Stimulated activated naive CD8-positive, alpha-beta T cell treated with anti-CD3 and anti-CD28 coated beads, Interleukin-15, amount 100 ng/mL, for 72 hours (primary cell): ENCODE data around the gene SUN3.
A peak's percentile ranks its signal among the peaks of the same experiment; 100 is the strongest.
"Not testable (repeated sequence)": the region's sequence is repeated elsewhere in the genome, so short reads cannot be mapped to it uniquely, and the experiment has no call there.

Source experiments
- ATAC-seq: fragments of 150-1000 bp; cut with Tn5 transposase; 2 replicates; pipeline ENCODE4 v1.10.0; 2021; ENCODE audit warnings: mild to moderate bottlenecking, moderate library complexity
- DNase-seq, 2 donors: peaks; one replicate each; pipeline ENCODE4 v3.0.0; 2021 to 2022
- H3K27ac Mint-ChIP-seq, 2 donors: one replicate each; pipeline ENCODE4 v1.8.0; 2022; ENCODE audit warnings: mild to moderate bottlenecking in 2 of 2, mixed read lengths in 2 of 2, moderate library complexity in 2 of 2
- H3K27me3 Mint-ChIP-seq: one replicate; pipeline ENCODE4 v1.8.0; 2022; ENCODE audit warnings: mixed read lengths
- H3K4me1 Mint-ChIP-seq: one replicate; pipeline ENCODE4 v1.8.0; 2022; ENCODE audit warnings: mild to moderate bottlenecking, mixed read lengths
- H3K4me3 Mint-ChIP-seq, 2 donors: one replicate each; pipeline ENCODE4 v1.8.0; 2022; ENCODE audit warnings: mild to moderate bottlenecking in 2 of 2, mixed read lengths in 2 of 2, moderate library complexity in 1 of 2
- H3K9me3 Mint-ChIP-seq, 2 donors: one replicate each; pipeline ENCODE4 v1.8.0; 2022; ENCODE audit warnings: mixed read lengths in 2 of 2

SUN3 gene

DNA sequence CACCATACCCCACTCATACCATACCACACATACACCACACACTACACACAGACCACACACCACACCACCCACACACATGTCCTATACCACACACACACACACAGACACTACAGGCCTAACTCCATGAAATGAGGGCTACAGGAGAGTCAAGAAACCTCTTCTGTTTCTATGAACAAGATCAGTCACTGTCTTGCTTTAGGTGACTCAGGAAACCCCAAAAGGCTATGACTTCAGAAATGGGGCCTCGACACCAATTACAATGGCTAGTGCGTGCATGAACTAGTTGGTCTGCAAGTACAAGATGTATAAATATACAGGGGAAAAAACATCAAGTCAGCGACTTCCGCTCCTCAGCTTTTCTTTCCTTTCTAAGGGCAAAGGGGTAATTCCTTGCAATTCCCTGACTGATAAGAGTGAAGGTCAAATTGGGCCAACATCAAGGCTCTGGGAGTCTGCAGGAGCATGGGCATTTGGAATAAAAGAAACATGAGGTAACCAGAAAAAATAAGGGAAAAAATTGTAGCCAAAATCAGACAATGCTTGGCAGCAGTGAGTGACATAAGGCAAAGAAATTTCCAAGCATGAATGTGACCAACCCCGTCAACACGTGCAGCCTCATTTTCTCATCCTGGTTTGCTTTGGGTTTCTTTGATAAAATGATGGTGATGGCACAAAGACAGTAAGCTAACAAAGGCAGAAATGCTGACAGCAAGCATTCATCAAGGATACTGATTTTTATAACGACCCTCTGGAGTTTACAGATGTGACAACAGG lies 82.1 kb downstream of the SUN3 start:
- H3K4me3 Mint-ChIP-seq, result no peak overlapping the region
- H3K27me3 Mint-ChIP-seq, result no peaks in the 10 kb centered on the region
- H3K4me1 Mint-ChIP-seq, result no peaks in the 10 kb centered on the region
- H3K27ac Mint-ChIP-seq, result no peak overlapping the region
- H3K9me3 Mint-ChIP-seq, result no peaks in the 10 kb centered on the region
- ATAC-seq (peak; percentile 68), DNase-seq (no peak)

DNA sequence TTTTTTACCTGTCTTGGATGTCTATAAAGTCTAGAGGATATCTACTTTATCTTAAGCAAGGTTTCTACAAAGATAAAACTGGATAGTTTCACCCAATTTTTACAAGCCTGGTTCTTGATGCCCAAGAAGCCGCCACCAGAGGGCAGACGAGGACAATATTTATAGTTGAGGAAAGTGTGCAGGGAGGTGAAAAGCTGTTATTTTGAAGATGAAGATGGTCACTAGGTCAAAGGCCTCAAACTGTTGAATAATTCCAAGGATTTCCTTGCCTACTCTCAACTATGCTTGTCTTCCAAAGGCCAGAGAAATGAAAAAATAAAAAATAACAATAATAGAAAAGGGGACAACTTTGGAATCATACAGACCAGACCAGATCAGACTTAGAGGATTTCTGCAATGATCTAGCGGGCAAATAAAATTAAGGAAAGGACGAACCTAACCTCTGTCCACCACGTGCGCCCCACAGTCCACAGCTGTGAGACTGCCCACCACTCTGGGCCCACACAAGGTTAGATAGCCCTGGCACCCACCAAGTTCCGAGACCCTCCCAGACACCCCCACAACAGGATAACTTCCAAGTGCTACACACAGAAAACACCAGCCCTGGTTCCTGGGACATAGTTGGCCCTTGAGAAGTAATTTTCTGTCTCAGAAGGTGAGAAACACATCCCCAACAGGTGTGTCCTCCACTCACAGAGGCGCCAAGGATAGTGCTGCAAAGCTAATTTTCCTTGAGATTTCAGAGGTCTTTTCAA lies 83.5 kb downstream of the SUN3 start:
- H3K4me3 Mint-ChIP-seq, result no peak overlapping the region
- no peaks in the 10 kb centered on the region for H3K9me3 Mint-ChIP-seq
- H3K27me3 Mint-ChIP-seq, result no peaks in the 10 kb centered on the region
- ATAC-seq (no peak), DNase-seq (peak; percentile 56 to 61)
- no peaks in the 10 kb centered on the region for H3K4me1 Mint-ChIP-seq
- no peak overlapping the region for H3K27ac Mint-ChIP-seq

- no peak for DNase-seq
- Mint-ChIP-seq H3K4me3 (no peak overlapping the region), H3K9me3 (no peaks in the 10 kb centered on the region), H3K27me3 (no peaks in the 10 kb centered on the region), H3K4me1 (no peaks in the 10 kb centered on the region), H3K27ac (no peak overlapping the region)
- no peak for ATAC-seq
Observed at GRCh38 chr7:47944536-47945260, 84.2 kb downstream of the SUN3 start.

GRCh38 chr7:47943676-47944474 lies 85.0 kb downstream of the SUN3 start:
- Mint-ChIP-seq H3K27ac (no peak overlapping the region), H3K27me3 (no peaks in the 10 kb centered on the region), H3K4me1 (no peaks in the 10 kb centered on the region), H3K4me3 (no peak overlapping the region), H3K9me3 (no peaks in the 10 kb centered on the region)
- no peak for ATAC-seq
- DNase-seq, result no peak

DNA sequence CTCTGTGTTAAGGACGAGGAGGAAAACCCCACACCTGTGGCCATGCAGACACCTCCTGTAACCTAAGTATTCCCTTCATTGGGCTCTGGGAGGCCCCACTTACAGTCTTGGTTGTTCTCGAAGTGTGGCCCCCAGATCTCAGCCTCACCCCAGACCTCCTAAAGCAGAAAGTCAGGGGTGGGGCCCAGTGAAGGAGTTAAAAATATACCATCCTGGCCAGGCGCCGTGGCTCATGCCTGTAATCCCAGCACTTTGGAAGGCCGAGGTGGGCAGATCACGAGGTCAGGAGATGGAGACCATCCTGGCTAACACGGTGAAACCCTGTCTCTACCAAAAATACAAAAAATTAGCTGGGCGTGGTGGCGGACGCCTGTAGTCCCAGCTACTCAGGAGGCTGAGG lies 86.3 kb downstream of the SUN3 start:
- not testable (repeated sequence) for H3K27ac Mint-ChIP-seq, H3K27me3 Mint-ChIP-seq, H3K4me3 Mint-ChIP-seq, DNase-seq, H3K4me1 Mint-ChIP-seq, H3K9me3 Mint-ChIP-seq, ATAC-seq

DNA sequence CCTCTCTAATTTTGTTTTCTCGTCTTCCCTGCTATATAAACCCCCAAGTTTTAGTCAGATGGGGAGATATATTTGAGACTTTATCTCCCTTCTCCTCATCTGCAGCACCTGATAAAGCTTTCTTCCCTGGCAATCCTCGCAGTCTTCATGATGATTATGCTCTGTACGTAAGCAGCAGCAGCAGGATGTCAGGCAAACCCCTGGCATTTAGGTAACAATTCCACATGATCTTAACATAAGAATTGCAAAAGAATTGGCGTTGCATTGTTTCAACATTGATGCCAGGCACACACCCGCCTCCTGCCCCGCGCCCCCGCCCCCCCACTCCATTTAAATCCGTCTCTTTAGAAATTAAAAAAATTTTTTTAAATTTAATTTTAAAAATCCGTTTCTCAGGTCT lies 86.8 kb downstream of the SUN3 start:
- Mint-ChIP-seq H3K9me3 (no peaks in the 10 kb centered on the region), H3K4me3 (no peak overlapping the region), H3K4me1 (no peaks in the 10 kb centered on the region), H3K27ac (peak overlapping the region in 1 of 2 donors; percentile 16), H3K27me3 (no peaks in the 10 kb centered on the region)
- no peak for DNase-seq
- ATAC-seq, result no peak

GRCh38 chr7:47941136-47941844 lies 87.6 kb downstream of the SUN3 start:
- Mint-ChIP-seq H3K27ac (no peak overlapping the region), H3K27me3 (no peaks in the 10 kb centered on the region), H3K4me1 (no peaks in the 10 kb centered on the region), H3K4me3 (no peak overlapping the region), H3K9me3 (no peaks in the 10 kb centered on the region)
- ATAC-seq (no peak), DNase-seq (no peak)

DNA sequence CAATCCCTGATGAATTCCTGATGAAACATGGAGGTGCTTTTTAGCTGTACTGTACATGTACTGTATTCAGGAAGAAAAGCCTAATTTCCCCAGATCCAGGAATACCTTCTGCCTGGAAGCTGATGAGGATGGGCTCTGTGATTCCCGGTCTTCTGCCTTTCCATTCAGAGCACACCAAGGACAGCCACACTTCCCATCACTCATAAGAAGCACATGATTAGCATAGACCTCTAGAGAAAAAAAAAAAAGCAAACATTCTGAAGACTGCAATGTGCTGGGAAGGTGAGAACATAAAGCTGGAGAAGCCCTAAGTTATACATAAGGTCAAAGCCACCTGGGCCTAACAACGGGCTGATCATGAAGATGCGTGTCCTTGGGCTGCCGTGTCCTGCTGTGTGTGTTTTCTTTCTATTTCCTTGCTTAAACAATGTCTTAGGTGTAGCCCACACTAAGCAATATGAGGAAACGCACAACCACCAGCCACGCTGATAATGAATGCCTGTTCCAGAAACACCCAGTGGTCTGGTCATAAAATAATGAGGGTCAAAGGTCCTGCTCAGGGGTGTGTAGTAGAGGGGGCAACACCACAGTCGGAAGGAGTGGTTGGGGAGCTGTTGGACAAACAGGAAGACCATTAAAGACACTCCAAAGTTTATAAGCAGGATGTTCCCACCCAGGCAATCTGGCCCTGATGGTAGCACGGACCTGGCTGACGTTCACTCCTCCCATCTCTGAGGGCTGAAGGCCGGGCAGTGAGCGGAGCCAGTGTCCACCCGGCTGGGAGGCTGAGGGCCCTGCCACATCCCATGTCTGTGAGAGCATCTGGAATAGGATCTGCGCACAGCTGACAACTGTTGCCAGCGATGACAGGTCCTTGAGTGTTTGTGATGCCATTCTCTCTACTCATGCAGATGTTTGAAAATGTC lies 88.6 kb downstream of the SUN3 start:
- H3K27me3 Mint-ChIP-seq, result no peaks in the 10 kb centered on the region
- no peak for ATAC-seq
- no peak overlapping the region for H3K4me3 Mint-ChIP-seq
- no peak for DNase-seq
- H3K27ac Mint-ChIP-seq, result peak overlapping the region in 1 of 2 donors; percentile 27
- no peaks in the 10 kb centered on the region for H3K9me3 Mint-ChIP-seq
- no peaks in the 10 kb centered on the region for H3K4me1 Mint-ChIP-seq

DNA sequence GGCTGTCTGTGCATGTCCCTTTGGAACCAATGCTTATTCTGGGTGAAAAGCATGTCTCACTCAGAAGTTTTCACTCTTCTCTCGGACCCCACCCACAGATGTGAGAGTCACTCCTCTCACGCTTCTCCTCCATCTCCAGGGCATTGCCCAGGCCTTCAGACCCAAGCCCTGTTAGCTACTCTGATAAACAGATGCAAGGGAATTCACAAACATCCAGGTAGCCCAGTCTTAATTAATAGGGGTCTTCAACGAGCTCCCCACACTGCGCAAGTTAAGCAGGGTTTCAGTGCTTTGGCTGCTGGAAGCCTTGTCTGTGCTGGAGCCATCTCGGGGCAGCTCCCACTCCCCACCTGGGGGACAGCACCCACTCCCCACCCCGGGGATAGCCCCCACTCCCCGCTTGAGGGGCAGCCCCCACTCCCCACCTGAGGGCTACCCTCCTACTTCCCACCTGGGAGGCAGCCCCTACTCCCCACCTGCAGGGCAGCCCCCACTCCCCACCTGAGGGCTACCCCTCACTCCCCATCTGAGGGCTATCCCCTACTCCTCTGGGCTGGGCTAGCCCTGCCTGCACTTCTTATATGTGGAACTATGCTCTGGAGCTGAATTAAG lies 89.4 kb downstream of the SUN3 start:
- H3K9me3 Mint-ChIP-seq, result no peaks in the 10 kb centered on the region
- peak; percentile 67 for ATAC-seq
- no peak overlapping the region for H3K4me3 Mint-ChIP-seq
- H3K27ac Mint-ChIP-seq, result peak overlapping the region in 1 of 2 donors; percentile 27
- H3K27me3 Mint-ChIP-seq, result no peaks in the 10 kb centered on the region
- H3K4me1 Mint-ChIP-seq, result no peaks in the 10 kb centered on the region
- DNase-seq, result no peak

GRCh38 chr7:47938574-47939165 lies 90.2 kb downstream of the SUN3 start:
- Mint-ChIP-seq H3K4me3 (no peak overlapping the region), H3K27ac (no peak overlapping the region), H3K9me3 (no peaks in the 10 kb centered on the region), H3K27me3 (no peaks in the 10 kb centered on the region), H3K4me1 (no peaks in the 10 kb centered on the region)
- ATAC-seq (no peak), DNase-seq (no peak)

DNA sequence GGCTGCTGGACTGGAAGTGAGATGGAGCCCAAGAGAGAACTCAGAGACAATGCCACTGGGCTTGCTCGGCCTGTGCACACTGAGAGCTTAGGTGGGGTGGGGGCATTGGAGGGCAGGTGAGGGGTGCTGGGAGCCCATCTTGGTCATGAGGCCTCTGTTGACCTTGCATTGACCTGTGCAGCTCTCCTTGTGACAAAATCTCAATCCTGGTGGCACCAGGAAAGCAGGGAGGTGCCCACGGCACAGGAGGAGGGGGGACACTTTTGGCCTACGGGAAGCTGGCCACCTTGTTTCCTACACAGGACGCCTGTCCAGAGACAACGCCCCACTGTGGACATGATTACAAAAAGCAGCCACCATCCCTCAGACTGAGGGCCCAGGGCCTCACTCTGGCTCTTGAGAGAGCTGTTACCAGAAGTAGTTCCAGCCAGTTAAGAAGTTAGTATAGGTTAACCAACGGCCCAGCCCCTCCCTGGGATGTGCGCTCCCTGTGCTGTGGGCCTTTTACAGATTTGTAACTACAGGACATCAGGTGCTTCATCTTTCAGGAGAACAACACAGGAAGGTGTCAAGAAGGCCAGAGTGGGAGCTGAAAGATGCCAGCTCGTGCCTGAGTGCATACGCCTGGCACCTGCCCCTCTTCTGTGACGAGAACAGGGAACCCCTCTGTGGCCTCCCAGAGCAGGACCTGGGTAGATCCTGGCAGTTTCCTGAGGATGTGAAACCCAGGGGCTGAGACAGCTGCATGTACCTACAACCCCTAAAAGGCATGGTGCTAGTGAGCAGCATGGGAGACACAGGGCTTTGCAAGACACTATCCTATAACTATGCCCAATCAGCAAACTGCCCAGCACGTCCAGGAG lies 91.0 kb downstream of the SUN3 start:
- no peak overlapping the region for H3K4me3 Mint-ChIP-seq
- ATAC-seq (no peak), DNase-seq (no peak)
- no peak overlapping the region for H3K27ac Mint-ChIP-seq
- H3K4me1 Mint-ChIP-seq, result no peaks in the 10 kb centered on the region
- no peaks in the 10 kb centered on the region for H3K9me3 Mint-ChIP-seq
- no peaks in the 10 kb centered on the region for H3K27me3 Mint-ChIP-seq
